NCI-H446 (cell line): ENCODE data around the gene SGMS1.
A peak's percentile ranks its signal among the peaks of the same experiment; 100 is the strongest.
"Not testable (repeated sequence)": the region's sequence is repeated elsewhere in the genome, so short reads cannot be mapped to it uniquely, and the experiment has no call there.

Experiments used
- DNase-seq, 2 experiments: peaks; one replicate each; lab custom pipeline; 2025; lab: John Stamatoyannopoulos, UW

Gene SGMS1

DNA sequence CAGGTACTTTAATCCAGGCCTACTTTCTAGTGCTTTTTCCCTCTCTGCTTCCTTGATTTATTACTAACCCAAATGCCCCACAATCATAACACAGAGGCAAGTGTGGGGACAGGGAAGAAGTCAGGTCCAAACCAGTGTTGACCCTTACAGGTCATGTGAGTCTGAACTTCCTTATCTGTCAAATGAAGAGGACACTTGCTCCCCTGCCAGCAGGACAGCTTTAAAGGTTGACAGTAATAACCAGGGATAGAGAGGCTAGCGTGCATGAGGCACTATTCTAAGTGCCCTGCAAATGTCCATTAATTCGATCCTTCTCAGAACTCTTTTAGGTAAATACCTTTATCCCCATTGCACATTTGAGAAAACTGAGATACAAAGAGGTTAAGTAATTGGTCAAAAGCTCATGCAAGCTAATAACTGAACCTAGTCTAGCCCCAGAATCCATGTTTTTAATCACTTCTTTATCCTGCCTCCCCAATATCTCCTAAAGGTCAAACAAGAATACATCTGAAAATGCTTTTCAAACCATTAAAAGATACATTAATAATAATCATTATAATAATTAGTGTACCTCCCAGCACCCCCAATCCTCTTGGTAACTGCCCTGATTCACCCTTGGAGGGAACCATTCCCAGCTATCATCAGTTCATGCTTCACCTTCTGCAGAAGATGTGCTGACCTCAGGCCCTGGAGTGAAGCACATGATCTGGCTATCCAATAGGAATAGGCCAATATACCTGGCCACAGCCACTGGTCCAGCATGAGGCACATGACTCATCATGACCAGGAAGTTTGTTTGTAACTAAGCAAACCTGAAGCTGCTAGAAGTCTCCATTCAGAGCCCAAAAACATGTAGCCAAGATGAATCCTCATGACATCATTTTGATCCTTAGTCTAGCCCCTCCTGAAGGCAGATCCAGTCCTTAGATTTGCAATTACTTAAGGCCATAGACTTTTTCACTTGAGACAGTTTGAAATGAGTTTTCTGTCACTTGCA, 40.7 kb downstream of the SGMS1 start:
- DNase-seq: no peak

DNA sequence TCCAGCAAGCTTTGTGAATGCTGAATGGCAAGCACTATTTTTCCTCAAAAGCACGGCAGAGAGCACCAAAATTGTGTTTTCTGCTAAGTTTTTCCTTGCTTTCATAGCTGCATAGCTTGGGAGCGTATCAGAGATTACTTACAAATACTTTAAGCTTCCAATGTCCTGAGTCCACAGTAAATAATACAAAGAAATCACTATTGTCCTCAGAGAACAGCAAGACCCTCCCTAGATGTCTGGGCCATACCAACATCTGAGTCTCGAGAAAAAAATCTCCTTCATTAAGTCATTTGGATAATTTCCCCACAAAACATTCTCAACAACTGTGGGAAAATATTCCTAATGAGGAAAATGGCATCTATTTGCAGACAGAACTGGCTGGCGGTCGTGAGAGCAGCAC, 41.7 kb downstream of the SGMS1 start:
- DNase-seq: no peak

DNA sequence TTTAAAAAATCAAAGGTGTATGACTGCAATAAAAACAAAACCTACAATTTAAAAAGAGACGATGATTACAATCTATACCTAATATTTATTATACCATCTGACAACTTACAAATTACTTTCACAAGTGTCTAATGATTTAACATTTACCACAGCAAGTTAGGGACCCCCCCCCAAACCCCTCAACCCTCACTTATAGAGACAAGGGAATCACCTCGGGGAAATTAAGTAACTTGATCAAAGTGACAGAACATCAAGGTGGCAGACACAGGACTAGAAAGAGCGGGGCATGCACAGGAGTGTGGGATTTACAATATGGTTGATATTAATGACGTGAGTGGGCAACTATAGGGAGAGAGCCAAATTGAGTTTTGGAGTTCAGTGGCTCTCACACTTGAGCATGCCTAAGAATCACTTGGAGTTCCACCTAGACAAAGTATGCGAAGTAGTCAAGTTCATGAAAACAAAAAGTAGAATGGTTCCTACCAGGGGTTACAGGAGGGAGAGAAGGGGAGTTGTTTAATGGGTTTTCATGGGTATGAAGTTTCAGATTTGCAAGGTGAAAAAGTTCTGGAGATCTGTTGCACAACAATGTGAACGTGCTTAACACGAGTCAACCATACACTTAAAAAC, 43.4 kb downstream of the SGMS1 start:
- no peak for DNase-seq

DNA sequence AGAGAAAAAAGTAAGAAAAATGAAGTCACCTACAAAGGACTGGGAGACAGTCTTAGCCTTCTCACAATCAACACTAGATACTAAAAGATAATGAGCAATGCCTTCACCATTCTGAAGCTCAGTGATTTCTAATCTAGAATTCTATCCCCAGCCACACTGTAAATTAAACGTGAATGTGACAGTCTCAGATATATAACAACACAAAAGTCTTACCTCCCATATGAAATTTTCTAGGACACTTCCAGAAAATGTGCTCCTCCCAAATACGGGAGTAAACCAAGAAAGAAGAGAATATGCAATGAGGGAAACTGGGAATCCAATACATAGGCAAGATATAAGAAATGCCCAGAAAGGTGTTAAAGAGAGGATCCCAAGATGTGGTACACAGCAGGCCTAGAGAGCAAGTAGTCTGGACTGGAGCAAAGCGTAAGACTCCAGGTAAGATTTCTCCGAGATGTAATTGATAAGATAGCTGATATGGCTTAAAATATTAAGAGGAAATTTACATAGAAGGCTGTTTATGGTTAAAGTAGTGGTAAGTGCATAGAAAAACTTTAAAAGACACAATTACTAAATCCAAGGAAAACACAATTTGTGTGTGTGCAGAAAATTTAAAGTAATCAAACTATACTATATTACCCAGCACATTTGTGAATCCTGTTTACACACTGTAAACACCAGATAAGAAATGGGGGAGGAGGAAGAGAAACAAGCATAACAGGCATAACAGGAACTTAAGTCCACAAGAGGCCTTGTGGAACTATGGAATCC, 44.1 kb downstream of the SGMS1 start:
- no peak for DNase-seq

DNA sequence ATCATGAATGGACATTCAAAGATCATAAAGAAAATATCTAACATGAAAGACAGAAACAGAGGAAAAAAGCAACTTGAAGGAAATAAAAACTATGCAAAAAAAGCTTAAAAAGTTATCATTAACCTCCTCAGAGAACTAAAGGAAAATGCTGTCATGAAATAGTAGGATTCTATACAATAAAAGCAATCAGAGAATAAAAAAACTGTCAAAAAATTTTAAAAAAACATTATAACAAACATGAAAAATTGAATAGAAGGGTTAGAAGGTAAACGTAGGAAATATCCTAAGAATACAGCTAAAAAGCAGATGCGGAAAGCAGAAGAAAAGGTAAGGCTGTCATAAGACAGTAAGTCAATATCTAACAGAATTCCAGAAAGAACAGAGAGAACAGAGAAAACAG, 44.8 kb downstream of the SGMS1 start:
- no peak for DNase-seq

DNA sequence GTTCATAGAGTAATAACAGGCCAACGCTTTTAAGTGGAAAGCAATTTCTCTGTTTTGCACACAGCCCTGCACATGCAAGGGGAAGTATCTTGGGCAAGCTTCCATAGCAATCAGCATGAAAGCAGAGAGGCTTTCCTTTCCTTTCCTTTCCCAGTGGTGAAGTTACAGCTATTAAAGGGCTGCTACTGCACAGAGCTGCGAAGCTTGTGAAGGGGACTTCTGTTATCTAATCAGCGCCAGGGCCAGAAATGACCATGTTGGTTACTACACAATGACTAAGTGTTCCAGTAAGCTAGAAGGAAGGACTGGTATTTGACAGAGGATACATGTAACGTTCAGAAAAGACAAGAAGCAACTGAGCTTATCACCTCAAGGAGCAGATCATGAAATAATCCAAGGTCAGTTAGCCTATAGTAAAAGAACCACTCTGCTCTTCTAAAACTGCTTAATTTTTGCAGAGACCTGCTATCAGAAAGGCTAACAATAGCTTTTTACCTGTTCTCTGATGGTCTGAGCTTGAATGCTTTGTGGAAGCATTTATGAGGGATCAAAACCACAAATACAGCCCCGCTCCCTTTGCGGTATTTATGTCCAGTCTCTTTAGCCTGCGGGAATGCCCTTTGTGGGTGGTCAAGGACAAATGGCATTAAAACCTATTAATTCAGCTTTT, 45.9 kb downstream of the SGMS1 start:
- no peak for DNase-seq

DNA sequence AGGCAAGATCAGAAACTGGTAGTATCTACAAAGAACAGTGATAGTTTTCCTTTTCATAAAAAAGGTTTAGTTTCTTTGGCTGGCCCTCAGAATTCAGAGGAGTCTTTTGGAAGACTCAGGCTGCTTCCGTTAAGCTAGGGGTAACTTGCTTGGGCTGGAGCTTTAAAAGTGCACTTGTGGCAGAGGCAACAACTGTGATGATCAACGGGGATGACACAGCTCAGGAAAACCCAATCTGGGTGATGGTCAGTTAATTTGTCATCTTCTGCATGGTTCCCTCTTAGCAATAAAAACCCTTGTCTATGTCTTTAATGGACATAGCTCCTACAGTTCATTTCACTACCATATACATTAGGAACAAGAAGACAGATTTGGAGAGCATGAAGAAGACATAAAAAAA, 46.7 kb downstream of the SGMS1 start:
- no peak for DNase-seq

DNA sequence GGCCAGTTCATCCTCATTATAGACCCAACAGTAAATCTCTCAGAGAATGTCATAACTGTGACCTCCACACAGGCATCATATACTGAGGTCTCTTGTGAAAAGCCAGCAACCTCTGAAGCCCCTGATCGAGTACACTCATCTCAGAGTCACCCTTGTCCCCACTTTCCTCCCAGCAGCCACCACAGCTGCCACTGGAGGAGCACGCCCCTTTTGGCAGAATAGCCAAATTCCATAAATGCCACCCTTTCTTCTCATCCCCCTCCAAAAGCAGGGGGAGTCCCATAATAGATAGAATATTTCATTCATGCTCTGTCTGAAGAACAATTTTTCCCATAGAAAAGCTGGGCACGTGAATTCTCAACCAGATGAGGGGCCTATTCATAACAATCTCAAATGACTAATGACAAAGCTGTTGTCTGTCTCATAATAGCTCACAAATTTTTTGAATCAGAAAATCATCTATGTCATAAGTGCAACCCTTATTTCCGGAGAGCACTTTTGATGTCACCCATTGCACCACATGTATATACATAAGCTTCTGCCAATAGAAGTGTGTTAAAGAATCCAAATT, 47.4 kb downstream of the SGMS1 start:
- no peak for DNase-seq

DNA sequence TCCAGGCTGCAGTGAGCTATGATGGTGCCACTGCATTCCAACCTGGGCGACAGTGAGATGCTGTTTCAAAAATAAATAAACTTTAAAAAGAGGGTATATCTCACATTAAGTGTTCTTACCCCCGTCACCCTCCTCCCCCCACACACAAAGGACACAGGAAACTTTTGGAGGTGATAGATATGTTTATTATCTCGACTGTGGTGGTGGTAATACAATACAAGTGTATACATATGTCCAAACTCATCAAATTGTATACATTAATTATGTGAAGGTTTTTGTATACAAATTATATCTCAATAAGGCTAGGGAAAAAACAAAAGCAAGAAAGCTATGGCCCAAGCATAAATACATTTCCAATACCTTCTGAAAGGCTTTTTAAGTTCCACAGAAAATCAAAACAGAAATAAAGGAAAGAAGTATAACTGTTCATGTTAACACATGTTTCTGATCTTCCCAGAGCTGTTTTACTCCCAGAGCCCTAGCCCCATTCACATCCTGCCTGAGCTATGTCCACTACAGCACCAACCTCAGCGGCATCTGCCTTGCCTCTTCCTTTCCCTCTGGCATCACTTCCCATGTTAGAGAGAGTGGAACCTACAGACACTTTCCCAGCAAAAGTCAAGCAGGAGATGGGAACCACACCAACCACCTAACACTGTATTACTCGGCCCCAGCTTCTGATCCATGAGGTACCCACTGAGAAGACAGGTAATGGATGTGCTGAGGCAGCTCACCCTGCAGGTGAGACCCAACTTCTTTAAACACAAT, 48.1 kb downstream of the SGMS1 start:
- DNase-seq: no peak

DNA sequence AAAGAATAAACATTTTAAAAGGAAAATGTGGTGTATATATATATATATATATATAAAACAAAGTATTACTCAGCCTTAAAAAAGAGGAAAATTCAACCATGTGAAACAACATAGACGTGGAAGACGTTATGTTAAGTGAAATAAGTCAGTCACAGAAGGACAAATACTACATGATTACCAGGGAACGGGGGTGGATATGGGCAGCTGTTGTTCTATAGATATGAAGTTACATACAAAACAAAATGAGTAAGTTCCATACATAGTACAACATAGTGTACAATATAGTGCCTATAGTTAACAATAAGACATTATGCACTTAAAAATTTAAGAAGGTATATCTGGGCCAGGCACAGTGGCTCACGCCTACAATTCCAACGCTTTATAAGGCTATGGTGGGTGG, 48.8 kb downstream of the SGMS1 start:
- no peak for DNase-seq

DNA sequence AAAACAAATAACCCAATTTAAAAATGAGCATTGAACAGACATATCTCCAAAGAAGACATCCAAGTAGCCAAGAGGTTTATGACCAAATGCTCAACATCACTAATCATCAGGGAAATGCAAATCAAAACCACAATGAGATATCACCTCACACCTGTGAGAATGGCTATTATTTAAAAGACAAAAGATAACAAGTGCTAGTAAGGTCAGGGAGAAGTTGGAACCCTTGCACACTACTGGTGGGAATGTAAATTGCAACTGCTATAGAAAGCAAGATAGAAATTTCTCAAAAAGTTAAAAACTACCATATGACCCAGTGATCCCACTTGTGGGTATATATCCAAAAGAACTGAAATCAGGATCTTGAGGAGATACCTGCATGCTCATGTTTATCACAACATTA, 49.5 kb downstream of the SGMS1 start:
- no peak for DNase-seq

DNA sequence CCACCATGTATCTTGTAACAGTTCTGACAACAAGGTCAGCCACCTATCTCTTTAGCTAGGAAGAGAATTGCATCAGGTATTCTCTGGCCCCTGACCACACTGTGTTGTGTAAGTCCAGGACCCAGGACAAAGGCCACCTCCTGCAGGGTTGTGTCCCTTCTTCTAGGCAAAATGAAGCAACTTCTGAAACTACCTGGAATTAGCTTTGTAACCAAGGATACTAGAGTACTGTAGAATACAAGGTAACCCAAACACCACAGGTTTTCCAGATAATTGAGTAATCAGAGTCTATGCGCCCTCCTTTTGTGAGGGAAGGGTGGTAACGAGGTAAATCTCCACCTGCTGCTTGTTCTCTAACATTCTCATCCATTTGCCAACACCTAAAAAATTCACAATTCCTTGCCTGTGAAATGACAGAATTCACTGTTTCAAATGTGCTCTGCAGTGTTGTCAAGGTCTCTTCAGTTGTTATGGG, 51.7 kb downstream of the SGMS1 start:
- no peak for DNase-seq

DNA sequence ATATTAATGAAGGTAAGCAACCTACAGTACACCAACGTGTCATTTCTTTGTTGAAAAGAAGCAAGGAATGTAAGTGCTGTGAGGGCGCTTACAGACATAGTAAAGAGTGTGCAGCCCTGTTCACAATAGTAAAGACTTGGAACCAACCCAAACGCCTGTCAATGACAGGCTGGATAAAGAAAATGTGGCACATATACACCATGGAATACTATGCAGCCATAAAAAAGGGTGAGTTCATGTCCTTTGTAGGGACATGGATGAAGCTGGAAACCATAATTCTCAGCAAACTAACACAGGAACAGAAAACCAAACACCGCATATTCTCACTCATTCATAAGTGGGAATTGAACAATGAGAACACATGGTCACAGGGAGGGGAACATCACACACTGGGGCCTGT, 55.0 kb downstream of the SGMS1 start:
- not testable (repeated sequence) for DNase-seq

DNA sequence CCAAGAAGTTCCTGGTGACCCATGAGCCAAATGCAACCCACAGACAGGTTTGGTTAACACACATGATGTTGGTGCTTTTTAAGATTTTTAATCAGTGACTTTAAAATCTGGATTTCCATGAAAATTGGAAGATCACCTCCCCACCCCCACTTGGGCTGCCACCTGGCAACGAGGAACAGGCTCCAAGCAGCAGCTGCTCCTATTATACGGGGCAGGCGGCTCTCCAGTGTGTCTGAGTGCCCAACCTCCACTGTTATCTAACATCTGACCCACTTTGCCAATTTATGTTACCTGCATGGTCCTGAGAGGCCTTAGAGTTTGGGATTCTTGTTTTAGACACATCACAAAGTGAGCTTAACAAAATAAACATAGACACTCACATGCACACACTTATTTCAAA, 56.4 kb downstream of the SGMS1 start:
- peak in 1 of 2 experiments; percentile 2 for DNase-seq

DNA sequence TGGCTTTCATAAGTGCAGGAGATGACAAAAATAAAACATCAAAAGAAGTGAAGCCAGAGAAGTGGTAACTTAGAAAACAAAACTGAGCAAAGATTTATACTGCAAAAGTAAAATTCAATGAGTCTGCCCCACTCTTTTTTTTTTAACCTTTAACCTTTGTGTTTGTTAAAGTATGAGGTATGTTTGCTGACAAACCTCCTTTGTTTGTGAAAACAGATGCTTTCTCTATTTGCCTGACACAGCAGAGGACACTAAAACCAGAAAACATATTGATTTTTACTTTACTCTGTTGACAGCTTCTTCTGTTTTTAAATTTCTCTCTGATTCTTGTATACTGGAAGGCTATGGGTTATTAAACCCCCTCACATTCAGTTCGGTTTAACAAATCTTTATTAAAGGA, 57.6 kb downstream of the SGMS1 start:
- no peak for DNase-seq

DNA sequence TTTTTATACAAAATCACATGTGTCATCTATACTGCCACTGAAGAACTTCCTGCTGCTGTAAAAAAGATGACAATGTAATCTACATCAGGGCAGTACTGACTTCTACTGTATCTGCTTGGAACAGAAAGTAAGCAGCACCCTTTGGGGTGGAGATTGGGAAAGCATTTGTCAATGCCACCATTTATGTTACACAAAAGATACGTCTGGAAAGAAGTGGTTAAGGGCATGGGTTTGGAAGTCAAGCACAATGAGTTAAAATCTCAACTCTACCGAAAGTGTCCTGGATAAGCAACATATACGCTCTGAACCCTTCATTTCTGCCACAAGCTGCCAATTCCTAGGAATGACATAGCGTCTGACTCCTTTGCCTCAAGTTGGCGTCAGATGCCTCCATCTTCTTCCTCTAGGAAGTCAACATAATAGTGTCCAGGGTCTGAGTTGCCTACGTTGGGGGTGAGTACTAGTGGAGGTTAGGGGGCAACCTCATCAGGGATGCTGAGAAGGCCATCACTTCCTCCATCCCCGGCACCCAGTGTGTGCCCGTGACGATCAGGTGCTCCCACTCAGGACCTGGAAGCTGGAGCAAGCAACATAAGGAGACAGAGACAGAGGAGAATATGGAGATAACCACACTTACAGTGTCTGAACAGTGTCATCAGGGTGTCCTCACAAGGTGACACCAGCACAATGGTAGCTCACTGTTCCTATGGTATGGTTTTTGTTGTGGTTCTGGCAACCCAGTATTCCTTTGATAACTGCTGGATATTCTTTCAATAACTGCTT, 58.3 kb downstream of the SGMS1 start:
- no peak for DNase-seq

DNA sequence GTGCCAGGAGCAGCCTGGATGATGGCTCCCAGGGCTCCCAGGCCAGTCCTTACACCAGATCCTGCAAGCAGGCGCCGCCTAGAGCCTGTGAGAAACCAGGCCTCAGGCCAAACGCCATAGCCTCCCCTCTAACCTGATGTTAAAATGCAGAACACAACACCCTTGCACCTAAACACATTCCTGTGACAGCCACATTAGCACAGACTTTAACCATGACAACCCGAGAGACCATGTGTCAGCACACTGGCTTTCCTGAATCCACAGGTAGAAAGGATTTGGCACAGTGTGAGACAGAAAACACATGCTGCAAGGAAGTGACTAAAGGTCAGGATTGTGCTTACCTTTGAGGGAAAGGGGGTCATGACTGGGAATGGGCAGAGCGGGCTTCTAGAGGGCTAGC, 59.9 kb downstream of the SGMS1 start:
- DNase-seq: no peak

DNA sequence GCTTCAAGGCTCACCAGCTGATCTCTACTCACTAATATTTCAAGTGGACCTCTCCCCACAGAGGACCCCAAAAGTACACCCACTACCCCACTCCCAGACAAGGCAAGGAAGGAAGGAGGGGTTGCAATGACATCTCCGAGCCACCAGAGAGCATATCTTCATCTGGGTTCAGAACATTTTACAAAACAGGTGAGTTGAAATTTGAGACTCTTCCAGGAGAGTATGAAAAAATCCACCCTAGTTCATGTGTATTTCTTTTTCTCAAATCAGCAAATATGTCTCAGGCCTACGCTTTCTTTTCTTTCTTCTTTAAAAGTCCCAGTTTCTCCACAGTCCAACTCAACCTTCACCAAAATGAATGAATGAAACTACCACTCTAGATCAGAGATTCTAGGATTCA, 61.9 kb downstream of the SGMS1 start:
- DNase-seq: no peak

DNA sequence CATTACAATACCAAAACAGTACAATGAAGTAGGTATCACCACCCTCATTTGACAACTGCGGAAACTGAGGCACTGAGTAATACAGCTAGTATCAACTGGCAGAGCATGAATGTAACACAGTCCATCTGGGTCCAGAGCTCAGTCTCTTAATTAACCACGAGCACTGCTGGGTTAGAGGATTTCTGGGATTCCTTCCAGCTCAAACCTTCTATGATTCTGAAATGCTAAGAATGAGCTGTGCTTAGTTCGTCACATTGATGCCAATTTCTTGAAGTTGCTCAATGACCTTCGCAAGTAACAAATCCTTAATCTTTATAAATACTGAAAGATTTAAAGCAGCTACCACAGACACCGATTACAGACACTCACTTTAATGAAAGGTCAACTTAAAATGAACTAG, 62.5 kb downstream of the SGMS1 start:
- peak; percentile 31 to 63 for DNase-seq

DNA sequence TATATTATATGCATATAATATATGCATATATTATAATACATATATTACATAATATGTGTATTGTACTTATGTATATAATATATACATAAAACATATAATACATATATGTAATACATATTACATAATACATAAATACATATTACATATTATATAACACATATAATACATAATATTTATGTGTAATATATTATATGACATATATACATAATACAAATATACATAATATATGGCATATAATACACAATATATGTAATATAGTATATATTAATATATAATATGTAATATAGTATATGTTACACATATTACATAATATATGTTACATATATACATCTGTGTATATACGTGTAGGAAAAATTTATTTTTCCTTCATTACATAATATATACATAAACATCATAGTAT, 63.4 kb downstream of the SGMS1 start:
- no peak for DNase-seq
